WI38 (cell line): ENCODE measurements around the gene CEP72.

ENCODE experiments used
- H3K4me3 ChIP-seq: 2 replicates; pipeline ENCODE4 v1.5.1; 2011; ENCODE audit warnings: low read depth, mild to moderate bottlenecking, control low read depth, low read length
- TF ChIP-seq, protein P1 (sequence below): IDR thresholded peaks from 2 replicates; pipeline ENCODE4 v1.5.1; 2012; ENCODE audit warnings: low read depth, mild to moderate bottlenecking, control low read depth, low read length

The CEP72 gene

DNA sequence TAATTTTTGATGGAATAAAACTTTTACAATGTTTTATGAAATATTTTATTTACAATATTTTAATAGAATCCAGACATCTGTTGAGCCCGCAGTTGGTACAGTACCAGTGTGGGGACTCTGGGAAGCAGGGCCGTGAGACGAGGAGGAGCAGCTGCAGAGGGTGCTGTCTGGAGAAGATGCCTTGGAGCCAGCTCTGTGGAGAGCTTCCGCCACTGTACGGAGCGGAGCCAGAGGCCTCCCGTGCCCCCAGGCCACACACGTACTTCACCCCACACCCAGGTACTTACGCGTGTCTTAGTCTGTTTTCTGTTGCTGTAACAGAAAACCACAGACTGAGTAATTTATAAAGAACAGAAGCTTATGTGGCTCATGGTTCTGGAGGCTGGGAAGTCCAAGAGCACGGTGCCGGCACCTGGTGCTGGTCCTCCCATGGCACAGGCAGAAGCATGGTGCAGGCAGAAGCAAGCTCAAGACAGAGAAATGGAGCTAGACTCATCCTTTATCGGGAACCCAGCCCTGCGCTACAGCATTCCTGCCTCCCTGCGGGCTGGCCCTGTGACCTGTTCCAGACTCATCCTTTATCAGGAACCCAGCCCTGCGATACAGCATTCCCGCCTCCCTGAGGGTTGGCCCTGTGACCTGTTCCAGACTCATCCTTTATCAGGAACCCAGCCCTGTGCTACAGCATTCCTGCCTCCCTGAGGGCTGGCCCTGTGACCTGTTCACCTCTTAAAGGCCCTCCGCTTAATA, 23.3 kb downstream of the CEP72 start:
- H3K4me3 ChIP-seq, result no peak overlapping the region
- TF ChIP-seq, protein P1, sequence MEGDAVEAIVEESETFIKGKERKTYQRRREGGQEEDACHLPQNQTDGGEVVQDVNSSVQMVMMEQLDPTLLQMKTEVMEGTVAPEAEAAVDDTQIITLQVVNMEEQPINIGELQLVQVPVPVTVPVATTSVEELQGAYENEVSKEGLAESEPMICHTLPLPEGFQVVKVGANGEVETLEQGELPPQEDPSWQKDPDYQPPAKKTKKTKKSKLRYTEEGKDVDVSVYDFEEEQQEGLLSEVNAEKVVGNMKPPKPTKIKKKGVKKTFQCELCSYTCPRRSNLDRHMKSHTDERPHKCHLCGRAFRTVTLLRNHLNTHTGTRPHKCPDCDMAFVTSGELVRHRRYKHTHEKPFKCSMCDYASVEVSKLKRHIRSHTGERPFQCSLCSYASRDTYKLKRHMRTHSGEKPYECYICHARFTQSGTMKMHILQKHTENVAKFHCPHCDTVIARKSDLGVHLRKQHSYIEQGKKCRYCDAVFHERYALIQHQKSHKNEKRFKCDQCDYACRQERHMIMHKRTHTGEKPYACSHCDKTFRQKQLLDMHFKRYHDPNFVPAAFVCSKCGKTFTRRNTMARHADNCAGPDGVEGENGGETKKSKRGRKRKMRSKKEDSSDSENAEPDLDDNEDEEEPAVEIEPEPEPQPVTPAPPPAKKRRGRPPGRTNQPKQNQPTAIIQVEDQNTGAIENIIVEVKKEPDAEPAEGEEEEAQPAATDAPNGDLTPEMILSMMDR, result no peak

DNA sequence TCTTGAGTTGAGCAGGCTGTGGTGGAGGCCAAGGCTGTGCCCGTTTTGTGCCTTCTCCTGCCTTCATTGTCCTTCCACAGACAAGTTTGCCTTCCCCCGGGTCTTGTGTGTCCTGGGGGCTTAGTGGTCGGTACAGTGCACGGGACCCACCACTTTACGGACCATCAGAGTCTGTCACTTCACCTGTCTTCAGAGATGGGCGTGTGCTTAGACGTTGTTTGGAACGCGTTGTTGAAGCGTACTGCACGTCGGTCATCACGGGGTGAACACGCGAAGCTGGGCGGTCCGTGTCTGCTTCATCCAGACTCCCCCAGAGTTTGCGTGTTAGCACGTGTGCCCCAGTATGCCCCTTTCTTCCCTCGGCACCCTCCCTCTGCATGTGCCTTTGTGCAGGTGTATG, 24.8 kb downstream of the CEP72 start:
- TF ChIP-seq, protein P1, result no peak
- no peak overlapping the region for H3K4me3 ChIP-seq

DNA sequence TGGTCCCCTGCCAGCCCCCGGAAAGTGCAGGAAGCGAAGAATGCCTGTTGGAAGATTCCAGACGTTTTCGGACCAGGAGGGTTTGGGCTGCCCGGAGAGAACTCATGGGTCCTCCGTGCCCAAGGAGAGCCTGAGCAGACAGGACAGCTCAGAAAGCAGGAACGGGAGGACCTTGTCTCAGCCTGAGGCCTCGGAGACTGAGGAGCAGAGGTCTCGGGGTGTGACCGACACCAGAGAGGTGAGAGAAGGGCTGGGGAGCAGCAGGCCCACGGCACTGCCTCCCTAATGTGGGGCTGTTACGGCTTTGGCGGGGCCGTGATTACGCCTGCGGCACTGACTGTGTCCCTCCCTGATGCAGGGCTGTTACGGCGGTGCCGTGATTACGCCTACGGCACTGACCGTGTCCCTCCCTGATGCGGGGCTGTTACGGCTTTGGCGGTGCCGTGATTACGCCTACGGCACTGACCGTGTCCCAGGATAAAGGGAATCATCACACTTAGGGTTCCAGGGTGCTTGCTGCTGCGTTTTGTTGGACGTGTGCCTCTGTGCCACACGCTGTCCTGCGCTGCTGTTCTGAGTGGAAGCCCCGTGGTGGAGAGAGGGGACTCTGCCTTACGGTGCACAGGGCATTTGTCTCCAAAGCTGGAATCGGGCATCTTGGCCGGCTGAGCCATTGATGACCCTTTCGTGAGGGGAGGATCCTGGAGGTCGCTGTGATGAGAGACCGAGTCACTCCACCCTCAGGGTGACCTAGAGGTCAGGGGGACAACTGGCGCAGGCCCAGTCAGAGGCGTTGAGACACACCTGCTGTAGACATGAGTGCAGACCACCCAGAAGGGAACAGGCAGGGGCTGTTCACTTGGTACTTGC, 25.7 kb downstream of the CEP72 start:
- TF ChIP-seq, protein P1, result no peak
- no peak overlapping the region for H3K4me3 ChIP-seq

DNA sequence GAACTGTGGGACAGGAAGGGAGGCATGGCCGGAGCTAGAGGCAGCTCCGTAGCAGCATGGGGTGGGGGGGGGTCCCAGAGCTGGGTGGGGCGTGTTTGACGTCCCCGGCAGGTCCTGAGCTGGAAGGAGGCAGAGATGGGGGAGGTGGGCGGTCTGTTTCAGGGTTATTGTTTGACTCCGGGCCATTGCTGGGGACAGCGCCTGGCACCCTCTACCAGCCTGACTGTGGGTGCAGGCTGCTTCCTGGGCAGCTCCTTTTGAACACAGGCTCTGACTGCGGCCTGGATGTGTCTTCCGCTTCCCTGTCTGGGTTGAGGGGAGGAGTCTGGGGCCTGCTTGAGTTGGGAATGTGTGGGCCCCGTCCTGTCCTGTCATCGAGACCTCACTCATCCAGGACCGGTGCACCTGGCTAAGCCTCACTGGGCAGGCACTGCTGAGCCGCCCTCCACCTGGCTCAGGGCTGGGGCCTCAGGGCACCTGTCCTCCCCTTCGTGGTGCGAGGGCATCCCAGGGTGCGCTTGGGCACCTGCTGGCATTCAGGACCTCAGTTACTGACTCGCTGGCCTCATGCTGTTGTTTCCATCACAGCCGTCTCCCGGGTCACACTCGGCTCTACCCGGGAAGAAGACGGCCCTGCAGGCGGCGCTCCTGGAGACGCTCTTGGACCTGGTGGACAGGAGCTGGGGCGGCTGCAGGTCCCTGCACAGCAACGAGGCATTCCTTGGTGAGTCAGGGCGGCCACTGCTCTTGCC, 26.5 kb downstream of the CEP72 start:
- no peak overlapping the region for H3K4me3 ChIP-seq
- TF ChIP-seq, protein P1, result no peak

DNA sequence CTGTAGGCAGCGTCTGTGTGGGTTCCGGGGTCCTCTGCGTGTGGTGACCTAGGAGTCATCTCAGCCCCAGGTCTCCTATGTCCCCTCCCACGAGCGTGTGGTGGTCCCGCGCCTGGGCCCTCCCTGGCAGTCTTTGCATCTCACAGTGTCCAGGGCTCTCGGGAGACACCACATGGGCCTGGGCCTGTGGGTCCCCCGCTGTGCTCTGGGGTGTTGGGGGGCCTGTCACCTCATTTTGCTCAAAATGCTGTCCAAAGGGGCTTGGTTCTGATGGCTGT, 27.1 kb downstream of the CEP72 start:
- TF ChIP-seq, protein P1, result no peak
- no peak overlapping the region for H3K4me3 ChIP-seq

DNA sequence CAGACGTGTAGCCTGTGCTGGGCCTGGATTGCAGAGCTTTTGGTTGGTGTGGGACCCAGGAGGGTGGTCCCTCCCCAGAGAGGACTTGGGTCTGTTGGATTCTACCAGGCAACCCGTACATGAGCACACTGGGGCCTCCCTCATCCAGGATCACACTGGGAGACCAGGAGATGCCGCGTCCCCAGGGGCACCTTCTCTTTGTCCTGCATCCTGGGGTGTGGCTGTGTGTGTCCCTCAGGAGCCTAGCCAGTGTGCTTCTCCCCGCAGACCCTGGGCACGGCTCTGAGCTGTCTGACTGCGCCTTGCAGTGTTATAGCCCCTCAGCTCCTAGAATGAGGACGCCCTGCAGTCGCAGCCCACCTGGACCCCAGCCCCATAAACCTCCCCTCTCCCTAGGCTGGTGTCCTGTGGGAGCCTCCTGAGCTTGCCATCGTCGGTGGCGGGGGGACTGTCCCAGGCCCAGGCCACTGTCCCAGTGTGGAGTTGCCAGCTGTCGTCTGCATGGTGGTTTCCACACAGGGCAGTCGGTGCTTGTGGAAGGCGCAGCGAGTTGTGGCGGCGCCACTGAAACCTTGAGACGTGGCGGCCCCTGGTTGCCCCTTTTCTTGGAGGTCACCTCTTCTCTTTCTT, 27.6 kb downstream of the CEP72 start:
- TF ChIP-seq, protein P1, result no peak

More for the DNA sequence above, 27.6 kb downstream of the CEP72 start:
- no peak overlapping the region for H3K4me3 ChIP-seq
